GM12878 (cell line): ENCODE measurements around the gene LGMN. TPM values are rescaled to one million over a fixed set of nuclear protein-coding genes. Genes with fewer than 3 reads are reported as not detected.

ENCODE experiments used
- ATAC-seq: fragments of 200-7000 bp; cut with Tn5 transposase; 3 replicates; pipeline ENCODE4 v1.9.1; 2020; ENCODE audit warnings: mild to moderate bottlenecking, moderate library complexity
- BruUV-seq: library from RNA; stranded (reverse); fragments of 400-500 nt; replicated peaks from 2 replicates; lab custom pipeline; 2021; lab: Mats Ljungman, UMichigan
- CTCF ChIA-PET: fragments of 300-600 bp; sonication (Branson Sonifier 250); formaldehyde crosslinking; extraction: SDS; loops from one replicate; lab custom pipeline; 2021; ENCODE audit warnings: inconsistent platforms; lab: Yijun Ruan, JAX
- POLR2A ChIA-PET: fragments of 350-600 bp; formaldehyde crosslinking; extraction: SDS; loops from one replicate; lab custom pipeline; 2021; ENCODE audit warnings: inconsistent platforms; lab: Charles Lee
- RAD21 ChIA-PET: fragments of 300-600 bp; sonication (Branson Sonifier 250); formaldehyde crosslinking; loops from one replicate; lab custom pipeline; 2023; ENCODE audit warnings: antibody characterized with exemption; ENCODE audit not compliant: unreplicated experiment; lab: Charles Lee
- SMC1A ChIA-PET: fragments of 300-600 bp; sonication (Branson Sonifier 250); formaldehyde crosslinking; loops from one replicate; lab custom pipeline; 2023; ENCODE audit not compliant: unreplicated experiment, uncharacterized antibody; lab: Charles Lee
- DNase-seq: peaks from one replicate; pipeline ENCODE4 v3.0.0-alpha.2; 2011; ENCODE audit warnings: low read depth, low spot score
- FAIRE-seq: peaks from 3 replicates; lab custom pipeline; 2011; peaks lifted over from hg19 to GRCh38; lab: Jason Lieb, UNC
- H2AFZ ChIP-seq: 2 replicates; pipeline ENCODE4 v1.6.0; 2011; ENCODE audit warnings: low read depth, low read length, control low read depth; ENCODE audit not compliant: control insufficient read depth
- H3K27ac ChIP-seq: 2 replicates; pipeline ENCODE4 v1.5.1; 2011; ENCODE audit warnings: control low read depth; ENCODE audit not compliant: control insufficient read depth, insufficient read depth
- H3K27me3 ChIP-seq, 2 experiments: replicated peaks in 1 of 2; 2 replicates each; pipeline versions ENCODE4 v1.6.0 to v1.6.1; 2011; ENCODE audit warnings: low read length in 1 of 2; ENCODE audit not compliant: control insufficient read depth in 2 of 2, insufficient read depth in 2 of 2
- H3K36me3 ChIP-seq, 2 experiments: 2 replicates each; pipeline ENCODE4 v1.5.1; 2011; ENCODE audit warnings: low read length in 1 of 2; ENCODE audit not compliant: control insufficient read depth in 2 of 2, insufficient read depth in 2 of 2
- H3K4me1 ChIP-seq: 2 replicates; pipeline ENCODE4 v1.6.1; 2011; ENCODE audit warnings: mild to moderate bottlenecking, low read length, moderate library complexity, mixed read lengths; ENCODE audit not compliant: control insufficient read depth, insufficient read depth
- H3K4me2 ChIP-seq: 2 replicates; pipeline ENCODE4 v1.6.0; 2011; ENCODE audit warnings: control low read depth; ENCODE audit not compliant: control insufficient read depth, insufficient read depth
- H3K4me3 ChIP-seq: fragments of 200-600 bp; sonication (generic); 2 replicates; pipeline ENCODE4 v1.5.1; 2016
- H3K79me2 ChIP-seq: 2 replicates; pipeline ENCODE4 v1.6.0; 2011; ENCODE audit warnings: low read length; ENCODE audit not compliant: control insufficient read depth, insufficient read depth
- H3K9ac ChIP-seq: 2 replicates; pipeline ENCODE4 v1.8.0; 2011; ENCODE audit warnings: low read length, control low read depth, mixed read lengths; ENCODE audit not compliant: control insufficient read depth, insufficient read depth
- H3K9me3 ChIP-seq: replicated peaks from 3 replicates; pipeline ENCODE4 v1.5.1; 2011; ENCODE audit warnings: mild to moderate bottlenecking, low read length; ENCODE audit not compliant: control insufficient read depth, insufficient read depth
- H4K20me1 ChIP-seq: 2 replicates; pipeline ENCODE4 v1.6.0; 2011; ENCODE audit not compliant: control insufficient read depth, insufficient read depth
- BACH1 ChIP-seq: fragments of 450-650 bp; IDR thresholded peaks from 2 replicates; pipeline ENCODE4 v1.6.1; 2017; ENCODE audit warnings: mild to moderate bottlenecking, borderline replicate concordance
- CREM ChIP-seq: IDR thresholded peaks from 2 replicates; pipeline ENCODE4 v1.6.1; 2014; ENCODE audit warnings: antibody characterized with exemption, low read depth
- FOXK2 ChIP-seq: fragments of 450-650 bp; IDR thresholded peaks from 2 replicates; pipeline ENCODE4 v1.6.1; 2017; ENCODE audit warnings: mild to moderate bottlenecking, moderate library complexity
- GATAD2B ChIP-seq: fragments of 450-650 bp; conservative IDR thresholded peaks from 2 replicates; pipeline ENCODE4 v1.6.1; 2017; ENCODE audit warnings: low read depth, mild to moderate bottlenecking, moderate library complexity
- IKZF1 ChIP-seq: fragments of 450-650 bp; conservative IDR thresholded peaks from 2 replicates; pipeline ENCODE4 v1.6.1; 2017; ENCODE audit warnings: antibody characterized with exemption, mild to moderate bottlenecking
- IKZF2 ChIP-seq, 2 experiments: fragments of 450-650 bp; IDR thresholded peaks; 2 replicates each; pipeline ENCODE4 v1.6.1; 2017; ENCODE audit warnings: mild to moderate bottlenecking in 2 of 2, moderate library complexity in 2 of 2
- NFYA ChIP-seq: IDR thresholded peaks from 2 replicates; pipeline ENCODE4 v1.6.1; 2011; ENCODE audit warnings: low read depth, mild to moderate bottlenecking, low read length, improper control_type of control experiment, borderline replicate concordance
- NR2C1 ChIP-seq: fragments of 450-650 bp; IDR thresholded peaks from 2 replicates; pipeline ENCODE4 v1.6.1; 2017; ENCODE audit warnings: antibody characterized with exemption, mild to moderate bottlenecking, moderate library complexity
- SMAD5 ChIP-seq: IDR thresholded peaks from 2 replicates; pipeline ENCODE4 v1.6.1; 2016; ENCODE audit warnings: antibody characterized with exemption, low read depth
- SREBF1 ChIP-seq: IDR thresholded peaks from 2 replicates; pipeline ENCODE4 v1.6.1; 2012; ENCODE audit warnings: mild to moderate bottlenecking, low read length
- STAT1 ChIP-seq: fragments of 450-650 bp; conservative IDR thresholded peaks from 2 replicates; pipeline ENCODE4 v1.6.1; 2014; ENCODE audit warnings: antibody characterized with exemption, mild to moderate bottlenecking
- TBL1XR1 ChIP-seq: IDR thresholded peaks from 2 replicates; pipeline ENCODE4 v1.6.1; 2012; ENCODE audit warnings: low read depth, low read length, improper control_type of control experiment
- WGBS: methylation state at CpG from one replicate; pipeline ENCODE4 v1.1.6; 2016; ENCODE audit warnings: low lambda C conversion rate; ENCODE audit not compliant: insufficient replicate concordance, insufficient coverage; ENCODE audit errors: missing lambda C conversion rate; 5-methylcytosine and 5-hydroxymethylcytosine counted together
- in situ Hi-C: fragments of 300-500 bp; cut with MboI; formaldehyde crosslinking; loops from 9 replicates; pipeline ENCODE4 v1.14.3; 2018; ENCODE audit warnings: mixed read lengths
- intact Hi-C: fragments of 100-400 bp; cut with micrococcal nuclease; formaldehyde crosslinking; loops from one replicate; pipeline ENCODE4 v1.14.2; 2022; ENCODE audit not compliant: unreplicated experiment
- polyA plus RNA-seq, 11 experiments: library from polyadenylated mRNA; depleted of rRNA in 4 of 11; unstranded in 6 of 11; stranded (reverse) in 5 of 11; fragments of >200 nt; fragmentation: Nextera tagmentation in 4 of 11; fragmentation: Illumina TruSeq in 1 of 11; extraction: Ambion mirVana in 4 of 11; extraction: Trizol in 1 of 11; gene quantifications; 1 replicate in 1 of 11; 2 replicates in 10 of 11; pipeline versions ENCODE4 v1.2.1 to v1.2.3, GENCODE V29; 2011 to 2016; ENCODE audit warnings: inconsistent platforms in 2 of 11, missing spikeins in 2 of 11, low read depth in 1 of 11
- total RNA-seq, 4 experiments: library from RNA; depleted of rRNA in 3 of 4; stranded (reverse); fragments of >200 nt in 3 of 4; fragmentation: Illumina TruSeq in 1 of 4; extraction: Trizol in 1 of 4; gene quantifications; 2 replicates each; pipeline versions ENCODE4 v1.2.1 to v1.2.3, GENCODE V29; 2013 to 2021
- TF ChIP-seq, protein P1 (sequence below): IDR thresholded peaks from 2 replicates; pipeline ENCODE4 v1.6.1; 2012; ENCODE audit warnings: mild to moderate bottlenecking, low read depth, low read length
- TF ChIP-seq, protein P2 (sequence below): IDR thresholded peaks from 2 replicates; pipeline ENCODE4 v1.6.1; 2011; ENCODE audit warnings: low read depth, low read length, improper control_type of control experiment, borderline replicate concordance
- TF ChIP-seq, protein P3 (sequence below): fragments of 450-650 bp; IDR thresholded peaks from 2 replicates; pipeline ENCODE4 v1.6.1; 2017; ENCODE audit warnings: mild to moderate bottlenecking, moderate library complexity

The LGMN gene
- total and polyA plus RNA-seq, 10 of the 15 experiments (the other 5 are each of a cell fraction or from before 2014, with no cell fraction given) = 0.71 to 192 (median 3.9) TPM

DNA sequence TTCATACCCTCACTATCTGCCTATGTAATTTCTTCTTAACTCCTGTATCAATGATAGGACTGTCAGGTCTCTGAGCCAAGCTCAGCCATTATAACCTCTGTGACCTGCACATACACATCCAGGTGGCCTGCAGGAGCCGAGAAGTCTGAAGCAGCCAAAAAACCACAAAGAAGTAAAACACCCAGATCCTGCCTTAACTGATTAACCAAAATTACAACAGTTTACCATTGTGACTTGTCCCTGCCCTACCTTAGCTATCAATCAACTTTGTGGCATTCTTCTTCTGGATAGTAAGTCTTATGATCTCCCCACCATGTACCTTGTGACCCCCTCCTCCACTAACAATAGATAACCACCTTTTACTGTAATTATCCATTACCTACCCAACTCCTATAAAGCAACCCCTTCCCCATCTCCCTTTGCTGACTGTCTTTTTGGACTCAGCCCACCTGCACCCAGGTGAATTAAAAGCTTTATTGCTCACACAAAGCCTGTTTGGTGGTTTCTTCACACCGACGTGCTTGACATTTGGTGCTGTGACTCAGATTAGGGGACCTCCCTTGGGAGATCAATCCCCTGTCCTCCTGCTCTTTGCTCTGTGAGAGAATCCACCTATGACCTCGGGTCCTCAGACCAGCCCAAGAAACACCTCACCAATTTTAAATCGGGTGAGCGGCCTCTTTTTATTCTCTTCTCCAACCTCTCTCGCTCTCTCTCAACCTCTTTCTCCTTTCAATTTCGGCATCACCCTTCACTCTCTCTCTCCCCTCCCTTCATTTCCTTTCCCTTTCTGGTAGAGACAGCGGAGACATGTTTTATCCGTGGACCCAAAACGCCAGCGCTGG is 11.5 kb upstream of the LGMN start:
- peak overlapping the region; percentile 34; the same call in 1 of the 2 replicates for H3K27ac ChIP-seq
- in situ Hi-C loops (loop anchor here (25.0 kb wide), 2 partner anchors 1202 to 1398 kb away; no protein-coding TSS in a partner anchor), intact Hi-C loops (no loop called here)
- 33% methylated on average over 12 of the region's 12 CpGs for WGBS
- FAIRE-seq (no peak), ATAC-seq (peak; percentile 11; the same call in 1 of the 3 replicates), DNase-seq (peak; percentile 64)
- H3K9me3 ChIP-seq = peaks cover 9% of the 10 kb centered on the region
- ChIA-PET SMC1A (interaction anchor here (0.6 to 2.0 kb wide), 3 partner anchors 8 to 13 kb away, joined by 3 to 12 read pairs (median 8); no protein-coding TSS in a partner anchor), CTCF (interaction anchor here (0.8 to 1.2 kb wide), 2 partner anchors 9 to 24 kb away, joined by 4 read pairs; no protein-coding TSS in a partner anchor), RAD21 (interaction anchor here (0.6 to 1.4 kb wide), 6 partner anchors 8 to 1369 kb away, joined by 3 to 8 read pairs (median 5); no protein-coding TSS in a partner anchor), POLR2A (interaction anchor here (0.5 to 1.6 kb wide), 6 partner anchors 8 to 313 kb away, joined by 3 to 10 read pairs (median 6); partner anchors contain the start of gene LGMN)
- no TSS peak for BruUV-seq
- peaks cover 27% of the 10 kb centered on the region for H3K4me1 ChIP-seq
- H3K27me3 ChIP-seq = no peaks in the 10 kb centered on the region
- no peaks in the 10 kb centered on the region for H3K36me3 ChIP-seq
- H3K4me2 ChIP-seq = peak overlapping the region; percentile 28
- H3K4me3 ChIP-seq = no peak overlapping the region
- no peaks in the 10 kb centered on the region for H3K79me2 ChIP-seq
- no peak overlapping the region for H3K9ac ChIP-seq
- peak overlapping the region; percentile 21 for H2AFZ ChIP-seq
- H4K20me1 ChIP-seq = no peaks in the 10 kb centered on the region
- TF ChIP-seq FOXK2 = no peak
- TF ChIP-seq IKZF2 (IDR thresholded peaks at IDR 0.05) = peak; percentile 48 to 55; a peak in 2 of 4 replicates
- TF ChIP-seq NFYA = no peak
- no peak for TF ChIP-seq CREM
- TF ChIP-seq, protein P1, sequence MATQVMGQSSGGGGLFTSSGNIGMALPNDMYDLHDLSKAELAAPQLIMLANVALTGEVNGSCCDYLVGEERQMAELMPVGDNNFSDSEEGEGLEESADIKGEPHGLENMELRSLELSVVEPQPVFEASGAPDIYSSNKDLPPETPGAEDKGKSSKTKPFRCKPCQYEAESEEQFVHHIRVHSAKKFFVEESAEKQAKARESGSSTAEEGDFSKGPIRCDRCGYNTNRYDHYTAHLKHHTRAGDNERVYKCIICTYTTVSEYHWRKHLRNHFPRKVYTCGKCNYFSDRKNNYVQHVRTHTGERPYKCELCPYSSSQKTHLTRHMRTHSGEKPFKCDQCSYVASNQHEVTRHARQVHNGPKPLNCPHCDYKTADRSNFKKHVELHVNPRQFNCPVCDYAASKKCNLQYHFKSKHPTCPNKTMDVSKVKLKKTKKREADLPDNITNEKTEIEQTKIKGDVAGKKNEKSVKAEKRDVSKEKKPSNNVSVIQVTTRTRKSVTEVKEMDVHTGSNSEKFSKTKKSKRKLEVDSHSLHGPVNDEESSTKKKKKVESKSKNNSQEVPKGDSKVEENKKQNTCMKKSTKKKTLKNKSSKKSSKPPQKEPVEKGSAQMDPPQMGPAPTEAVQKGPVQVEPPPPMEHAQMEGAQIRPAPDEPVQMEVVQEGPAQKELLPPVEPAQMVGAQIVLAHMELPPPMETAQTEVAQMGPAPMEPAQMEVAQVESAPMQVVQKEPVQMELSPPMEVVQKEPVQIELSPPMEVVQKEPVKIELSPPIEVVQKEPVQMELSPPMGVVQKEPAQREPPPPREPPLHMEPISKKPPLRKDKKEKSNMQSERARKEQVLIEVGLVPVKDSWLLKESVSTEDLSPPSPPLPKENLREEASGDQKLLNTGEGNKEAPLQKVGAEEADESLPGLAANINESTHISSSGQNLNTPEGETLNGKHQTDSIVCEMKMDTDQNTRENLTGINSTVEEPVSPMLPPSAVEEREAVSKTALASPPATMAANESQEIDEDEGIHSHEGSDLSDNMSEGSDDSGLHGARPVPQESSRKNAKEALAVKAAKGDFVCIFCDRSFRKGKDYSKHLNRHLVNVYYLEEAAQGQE = no peak
- TF ChIP-seq, protein P2, sequence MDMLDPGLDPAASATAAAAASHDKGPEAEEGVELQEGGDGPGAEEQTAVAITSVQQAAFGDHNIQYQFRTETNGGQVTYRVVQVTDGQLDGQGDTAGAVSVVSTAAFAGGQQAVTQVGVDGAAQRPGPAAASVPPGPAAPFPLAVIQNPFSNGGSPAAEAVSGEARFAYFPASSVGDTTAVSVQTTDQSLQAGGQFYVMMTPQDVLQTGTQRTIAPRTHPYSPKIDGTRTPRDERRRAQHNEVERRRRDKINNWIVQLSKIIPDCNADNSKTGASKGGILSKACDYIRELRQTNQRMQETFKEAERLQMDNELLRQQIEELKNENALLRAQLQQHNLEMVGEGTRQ = no peak
- TF ChIP-seq BACH1 = no peak
- no peak for TF ChIP-seq SREBF1
- TF ChIP-seq, protein P3, sequence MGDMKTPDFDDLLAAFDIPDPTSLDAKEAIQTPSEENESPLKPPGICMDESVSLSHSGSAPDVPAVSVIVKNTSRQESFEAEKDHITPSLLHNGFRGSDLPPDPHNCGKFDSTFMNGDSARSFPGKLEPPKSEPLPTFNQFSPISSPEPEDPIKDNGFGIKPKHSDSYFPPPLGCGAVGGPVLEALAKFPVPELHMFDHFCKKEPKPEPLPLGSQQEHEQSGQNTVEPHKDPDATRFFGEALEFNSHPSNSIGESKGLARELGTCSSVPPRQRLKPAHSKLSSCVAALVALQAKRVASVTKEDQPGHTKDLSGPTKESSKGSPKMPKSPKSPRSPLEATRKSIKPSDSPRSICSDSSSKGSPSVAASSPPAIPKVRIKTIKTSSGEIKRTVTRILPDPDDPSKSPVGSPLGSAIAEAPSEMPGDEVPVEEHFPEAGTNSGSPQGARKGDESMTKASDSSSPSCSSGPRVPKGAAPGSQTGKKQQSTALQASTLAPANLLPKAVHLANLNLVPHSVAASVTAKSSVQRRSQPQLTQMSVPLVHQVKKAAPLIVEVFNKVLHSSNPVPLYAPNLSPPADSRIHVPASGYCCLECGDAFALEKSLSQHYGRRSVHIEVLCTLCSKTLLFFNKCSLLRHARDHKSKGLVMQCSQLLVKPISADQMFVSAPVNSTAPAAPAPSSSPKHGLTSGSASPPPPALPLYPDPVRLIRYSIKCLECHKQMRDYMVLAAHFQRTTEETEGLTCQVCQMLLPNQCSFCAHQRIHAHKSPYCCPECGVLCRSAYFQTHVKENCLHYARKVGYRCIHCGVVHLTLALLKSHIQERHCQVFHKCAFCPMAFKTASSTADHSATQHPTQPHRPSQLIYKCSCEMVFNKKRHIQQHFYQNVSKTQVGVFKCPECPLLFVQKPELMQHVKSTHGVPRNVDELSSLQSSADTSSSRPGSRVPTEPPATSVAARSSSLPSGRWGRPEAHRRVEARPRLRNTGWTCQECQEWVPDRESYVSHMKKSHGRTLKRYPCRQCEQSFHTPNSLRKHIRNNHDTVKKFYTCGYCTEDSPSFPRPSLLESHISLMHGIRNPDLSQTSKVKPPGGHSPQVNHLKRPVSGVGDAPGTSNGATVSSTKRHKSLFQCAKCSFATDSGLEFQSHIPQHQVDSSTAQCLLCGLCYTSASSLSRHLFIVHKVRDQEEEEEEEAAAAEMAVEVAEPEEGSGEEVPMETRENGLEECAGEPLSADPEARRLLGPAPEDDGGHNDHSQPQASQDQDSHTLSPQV = no peak
- no peak for TF ChIP-seq SMAD5
- no peak for TF ChIP-seq NR2C1
- TF ChIP-seq GATAD2B = no peak; the same call in 1 of the 2 replicates
- TF ChIP-seq IKZF1 = 0 out of 2 replicates have a peak, but pooled peaks have one; percentile 8
- TF ChIP-seq STAT1 = no peak
- TF ChIP-seq TBL1XR1 = no peak
